Frontal cortex (tissue), 4 donors: Measurements from ENCODE around the gene WASF2. TPM values are rescaled to one million over a fixed set of nuclear protein-coding genes. Genes with fewer than 3 reads are reported as not detected.
"Not testable (repeated sequence)": the region's sequence is repeated elsewhere in the genome, so short reads cannot be mapped to it uniquely, and the experiment has no call there.

Experiments used
- DNase-seq, 2 donors: peaks; one replicate each; pipeline ENCODE4 v3.0.0; 2012; ENCODE audit warnings: low spot score in 2 of 2
- FAIRE-seq: peaks from 2 replicates; lab custom pipeline; 2012; peaks lifted over from hg19 to GRCh38; lab: Jason Lieb, UNC
- total RNA-seq: library from RNA; depleted of rRNA; stranded (reverse); fragments of >200 nt; gene quantifications from one replicate; pipeline ENCODE4 v1.2.3, GENCODE V29; 2014
- donor health status: control.
- donor health status: control.
- donor health status: control.

The WASF2 gene
- total RNA-seq, 1 donor from 2014 or later = 4.5 TPM

DNA sequence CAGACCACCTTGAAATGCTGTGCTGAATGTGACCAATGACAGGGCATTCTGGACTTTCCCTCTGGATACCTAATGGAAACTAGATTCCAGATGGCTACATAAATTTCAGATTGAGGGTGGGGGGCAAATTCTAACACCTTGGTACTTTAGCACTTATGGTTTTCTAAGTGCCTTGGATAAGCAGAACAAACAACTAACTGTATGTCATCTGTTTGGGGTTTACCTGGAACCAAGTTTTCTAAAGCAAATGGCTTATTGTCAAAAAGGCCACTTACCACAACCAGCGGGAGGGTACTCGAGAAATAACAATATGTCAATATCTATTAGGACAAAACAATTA lies 58.4 kb downstream of the WASF2 start:
- no peak for DNase-seq
- no peak for FAIRE-seq

DNA sequence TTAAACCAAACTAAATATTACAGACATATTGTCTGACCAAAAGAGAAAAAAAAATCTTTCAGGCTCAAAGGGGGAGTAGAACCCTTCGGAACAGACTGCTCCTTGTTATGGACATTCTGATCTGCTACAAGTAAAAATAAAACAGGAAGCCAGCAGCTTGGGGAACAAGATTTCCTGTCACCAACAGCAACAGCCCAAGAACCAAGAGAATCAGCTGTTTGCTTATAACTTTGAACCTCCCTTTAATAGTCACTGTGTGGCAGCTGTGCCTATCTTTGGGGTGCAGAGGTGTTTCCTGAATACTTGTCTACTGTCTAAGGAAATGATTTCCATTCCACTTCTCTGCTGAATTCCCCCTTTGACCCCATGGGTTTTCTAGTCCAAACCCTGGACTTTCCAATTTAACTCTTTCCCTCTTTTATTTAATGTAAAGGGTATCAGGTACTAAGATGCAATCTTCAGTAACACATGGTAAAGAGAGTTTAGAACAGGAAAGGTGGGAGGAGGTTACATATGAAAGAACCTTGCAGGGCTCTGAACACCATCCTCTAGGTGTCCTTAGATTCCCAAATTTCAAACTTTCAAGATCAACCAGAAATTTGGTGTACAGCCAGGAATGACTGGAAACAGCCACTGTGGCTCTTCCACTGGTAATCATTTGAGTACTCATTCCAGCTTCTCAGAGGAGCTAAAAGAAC lies 58.9 kb downstream of the WASF2 start:
- FAIRE-seq = no peak

DNA sequence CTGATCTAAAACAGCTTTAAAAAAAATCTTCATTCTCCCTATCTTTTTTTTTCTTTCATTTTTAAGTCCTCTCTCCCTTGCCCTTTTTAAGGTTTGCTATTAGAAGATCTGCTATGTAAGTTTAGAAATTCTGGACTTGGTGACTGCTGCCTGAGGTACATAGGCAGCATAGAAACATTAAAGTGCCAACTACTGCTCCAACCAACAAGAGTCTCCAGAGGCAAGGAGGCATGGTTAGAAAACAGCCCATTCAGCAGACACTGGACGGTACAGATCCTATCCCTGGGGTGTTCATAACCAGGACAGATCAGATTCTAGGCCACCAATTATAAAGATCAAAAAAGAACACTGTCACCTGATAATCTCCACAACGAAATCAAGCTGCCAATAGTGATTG lies 60.9 kb downstream of the WASF2 start:
- FAIRE-seq = no peak
- DNase-seq = no peak

More for the DNA sequence above, 58.9 kb downstream of the WASF2 start:
- DNase-seq = peak in 1 of 2 donors; percentile 40

DNA sequence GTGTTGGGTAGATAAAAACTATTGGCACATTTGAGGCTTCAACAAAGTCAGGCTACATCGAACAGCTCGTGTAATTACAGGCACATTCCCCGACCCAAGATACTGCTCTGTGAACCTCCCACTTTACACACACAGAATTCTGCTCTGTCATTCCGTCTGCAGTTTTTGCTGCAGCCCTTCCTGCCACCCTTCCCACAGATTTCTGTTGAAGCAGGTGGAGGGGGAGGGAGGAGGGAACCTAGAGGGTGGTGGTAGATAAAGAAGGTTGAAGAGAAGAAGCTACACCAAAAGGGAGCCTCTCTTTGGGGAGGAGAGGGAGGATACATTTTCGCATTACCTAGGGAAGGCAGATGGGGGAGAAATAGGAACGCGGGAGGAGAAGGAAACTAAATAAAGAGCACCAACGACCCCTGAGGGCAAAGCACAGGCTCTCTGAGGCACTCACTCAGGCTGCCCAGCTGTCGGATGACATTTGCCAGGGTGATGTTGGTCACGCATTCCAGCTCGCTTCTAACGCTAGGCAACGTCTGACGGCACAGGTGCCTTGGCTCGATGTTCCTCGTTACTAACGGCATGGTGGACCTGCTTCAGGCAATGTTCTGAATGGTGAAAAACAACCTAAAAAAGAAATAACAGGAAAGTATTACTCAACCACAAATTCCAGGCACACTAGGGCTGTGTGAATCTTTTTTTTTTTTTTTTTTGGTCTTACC lies 61.5 kb downstream of the WASF2 start:
- no peak for FAIRE-seq
- no peak for DNase-seq

DNA sequence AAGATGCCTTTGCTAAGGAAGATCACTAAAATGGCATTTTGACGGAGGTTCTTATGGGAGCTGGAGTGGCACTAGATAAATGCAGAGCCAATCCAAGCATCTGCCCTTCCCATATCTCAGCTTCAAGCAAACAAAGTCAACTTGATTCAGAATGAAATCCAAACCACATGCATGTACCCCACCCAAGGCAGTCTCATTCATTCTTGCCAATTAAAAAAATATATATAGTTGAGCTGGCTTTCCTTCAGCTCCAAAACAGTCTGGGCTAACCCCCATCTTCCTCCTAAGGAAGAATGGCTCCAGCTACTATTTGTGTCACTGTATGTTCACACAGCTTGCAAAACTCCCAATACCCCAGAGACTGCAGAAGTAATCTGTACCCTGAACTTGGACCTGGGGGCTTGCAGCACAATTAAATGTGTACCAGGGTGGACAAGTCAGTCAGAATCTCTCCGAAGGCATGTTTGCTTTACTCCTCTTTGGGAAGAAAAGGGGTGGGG lies 62.1 kb downstream of the WASF2 start:
- DNase-seq = no peak
- FAIRE-seq = no peak

DNA sequence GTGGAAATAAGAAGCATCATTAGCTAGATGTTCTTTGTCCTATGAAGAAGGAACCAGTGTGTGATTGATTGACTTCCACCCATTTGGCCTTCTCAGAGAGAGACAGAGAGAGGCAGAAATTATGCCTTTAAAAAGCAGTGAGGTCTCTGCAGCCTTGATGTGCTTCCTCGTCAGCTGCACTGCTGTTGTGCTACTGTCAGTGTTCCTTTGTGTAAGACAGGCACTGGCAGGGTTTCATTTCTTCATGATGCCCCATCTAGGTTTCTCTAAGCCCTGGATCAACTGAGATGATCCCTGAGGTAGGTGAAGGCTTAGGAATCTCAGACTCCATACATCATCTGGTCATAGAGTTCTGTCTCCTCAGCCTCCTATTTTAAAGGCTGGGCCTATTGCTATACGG lies 62.6 kb downstream of the WASF2 start:
- no peak for FAIRE-seq
- DNase-seq = no peak

DNA sequence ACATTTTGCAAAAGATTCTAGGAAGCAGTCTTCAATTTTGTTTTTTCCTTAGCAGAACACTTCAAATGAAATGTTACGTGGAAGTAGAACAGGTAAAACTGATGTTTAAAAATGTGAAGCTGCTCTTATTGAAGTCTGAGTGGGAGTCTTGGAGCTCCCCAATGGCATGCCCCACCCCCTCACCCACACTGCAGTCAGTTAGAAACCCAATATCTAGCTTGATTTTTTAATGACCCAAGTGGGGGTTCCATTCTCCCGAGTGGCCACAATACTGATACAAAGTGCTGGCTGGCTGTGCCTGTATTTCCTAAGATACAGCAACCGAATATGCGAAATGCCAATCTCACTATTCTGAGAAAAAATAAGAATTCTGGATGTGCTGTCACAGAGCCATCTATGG lies 66.3 kb downstream of the WASF2 start:
- DNase-seq = no peak
- no peak for FAIRE-seq

DNA sequence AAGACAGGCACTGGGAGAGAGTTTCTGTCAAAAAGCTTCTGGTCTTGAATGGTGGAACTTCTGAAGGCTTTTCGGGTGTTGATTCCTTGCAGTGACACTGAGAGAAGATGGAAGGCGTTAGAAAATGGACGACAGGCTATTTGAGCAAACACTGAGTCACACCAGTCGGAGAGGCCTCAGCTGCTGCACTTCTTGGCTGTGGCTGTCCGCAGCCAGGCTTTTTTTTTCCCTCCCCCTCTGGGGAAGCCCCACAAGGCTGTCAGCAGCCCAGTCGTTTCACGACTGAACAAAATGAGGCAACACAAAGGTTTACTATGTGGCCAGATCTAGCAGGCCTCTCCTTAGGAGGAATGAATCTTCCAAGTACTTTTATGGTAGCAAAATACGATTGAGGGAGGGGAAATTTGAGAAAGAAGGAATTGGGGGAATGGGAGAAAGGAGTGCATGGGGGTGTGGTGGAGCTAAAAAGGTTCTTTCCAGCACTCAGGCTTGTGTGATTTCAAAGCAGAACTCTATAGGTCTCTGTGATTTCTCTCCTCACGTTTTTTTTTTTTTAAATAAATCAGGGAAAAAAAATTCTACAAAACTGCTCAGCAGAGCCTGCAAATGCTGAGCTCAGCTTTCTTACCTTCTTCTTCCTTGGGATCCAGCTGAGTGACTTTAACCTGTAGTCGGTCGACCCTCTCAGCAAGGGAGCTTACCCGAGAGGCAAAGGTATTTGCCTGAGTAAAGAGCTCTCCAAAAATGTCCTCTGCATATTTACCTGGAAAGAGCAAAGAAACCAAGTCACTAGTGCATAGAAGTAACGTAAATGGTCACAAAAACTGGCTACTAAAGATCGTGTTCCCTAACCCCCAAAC lies 71.4 kb downstream of the WASF2 start:
- peak in 1 of 2 donors; percentile 62 for DNase-seq
- FAIRE-seq = no peak

DNA sequence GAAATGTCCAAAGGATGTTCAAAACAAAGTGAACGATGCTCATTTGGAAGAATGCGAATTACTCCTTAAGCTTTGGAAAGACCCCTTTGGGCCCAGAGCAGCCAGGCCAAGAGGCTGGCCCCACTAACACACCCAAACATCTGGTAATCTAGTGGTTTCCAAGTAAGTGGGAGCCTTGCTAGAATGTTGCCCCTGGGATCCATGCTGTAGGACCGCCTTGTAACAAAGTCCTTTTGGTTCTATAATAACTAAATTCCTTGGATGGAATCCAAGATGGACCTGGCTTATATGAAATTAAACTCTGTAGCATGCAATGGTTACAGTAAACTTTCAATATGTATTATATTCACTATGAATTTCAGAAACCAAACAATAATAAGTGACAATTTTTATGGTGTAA lies 72.3 kb downstream of the WASF2 start:
- FAIRE-seq (no peak), DNase-seq (no peak)

DNA sequence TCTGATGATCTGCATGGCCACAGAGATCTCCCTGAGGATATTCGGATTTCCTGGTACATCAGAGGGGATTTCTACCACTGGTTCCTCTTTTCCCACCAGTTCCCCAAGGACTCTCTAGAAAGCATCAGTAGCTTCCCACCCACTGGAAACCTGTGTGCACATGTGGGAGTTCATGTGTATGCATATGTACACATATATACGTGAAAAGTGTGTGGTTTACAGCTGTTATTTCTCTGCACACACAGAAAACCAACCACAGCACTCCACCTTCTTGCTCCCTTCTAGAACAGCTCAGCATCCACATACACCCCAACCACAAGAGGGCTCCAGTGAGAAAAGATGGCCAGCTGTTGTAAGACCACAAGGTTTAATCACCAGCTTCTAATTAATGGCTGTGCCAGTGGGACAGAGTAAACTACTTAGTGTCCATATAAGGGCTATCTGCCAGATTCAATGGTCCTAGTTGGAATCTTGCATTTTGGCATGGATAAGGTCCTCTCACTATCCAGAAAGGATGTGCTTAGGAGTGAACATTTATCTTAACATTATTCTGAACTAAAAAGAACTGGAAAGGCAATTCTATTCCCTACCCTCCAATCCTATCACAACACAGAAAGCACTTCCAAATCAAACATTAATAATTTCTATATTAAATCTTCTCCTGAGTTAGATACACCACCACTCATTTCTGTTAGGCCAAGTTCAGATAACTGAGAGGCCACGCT lies 73.4 kb downstream of the WASF2 start:
- no peak for DNase-seq
- no peak for FAIRE-seq

DNA sequence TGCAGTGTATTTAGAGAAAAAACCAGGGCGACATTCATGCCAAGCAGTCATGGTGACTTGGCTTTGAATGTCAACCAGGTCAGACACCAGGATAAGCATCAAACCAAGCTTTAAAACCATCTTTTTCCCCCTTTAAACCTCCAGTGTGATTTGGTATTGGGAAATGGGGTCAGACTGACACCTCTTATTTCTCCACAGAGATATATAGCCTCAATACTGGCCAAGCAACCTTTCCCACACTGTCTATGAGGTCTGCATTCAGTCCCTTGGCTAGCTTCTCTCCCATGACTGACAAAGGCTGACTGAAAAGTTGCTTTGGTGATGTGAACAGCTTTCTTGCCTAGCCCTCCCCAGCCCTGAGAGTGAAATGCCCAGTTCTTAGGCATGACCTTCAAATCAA lies 75.9 kb downstream of the WASF2 start:
- DNase-seq (no peak), FAIRE-seq (no peak)

DNA sequence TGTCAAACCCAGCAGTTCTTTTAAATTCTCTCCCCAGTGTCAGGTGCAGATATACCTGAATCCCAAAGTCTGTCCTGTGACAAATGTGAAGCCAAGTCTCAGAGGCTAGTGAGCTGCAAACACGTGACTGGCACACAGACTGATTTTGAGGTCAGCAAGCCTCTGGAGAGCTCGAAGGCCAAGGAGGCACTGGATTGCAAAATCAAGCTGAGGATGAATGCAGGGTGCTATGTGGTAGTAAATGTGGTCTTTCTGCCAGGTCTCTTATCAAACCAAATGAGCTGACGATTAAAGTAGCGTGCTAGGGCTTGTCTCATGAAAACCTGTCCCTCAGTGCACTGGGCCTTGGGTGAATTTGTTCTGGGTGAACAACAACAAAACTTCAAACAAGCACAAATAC lies 77.0 kb downstream of the WASF2 start:
- FAIRE-seq (no peak), DNase-seq (no peak)

DNA sequence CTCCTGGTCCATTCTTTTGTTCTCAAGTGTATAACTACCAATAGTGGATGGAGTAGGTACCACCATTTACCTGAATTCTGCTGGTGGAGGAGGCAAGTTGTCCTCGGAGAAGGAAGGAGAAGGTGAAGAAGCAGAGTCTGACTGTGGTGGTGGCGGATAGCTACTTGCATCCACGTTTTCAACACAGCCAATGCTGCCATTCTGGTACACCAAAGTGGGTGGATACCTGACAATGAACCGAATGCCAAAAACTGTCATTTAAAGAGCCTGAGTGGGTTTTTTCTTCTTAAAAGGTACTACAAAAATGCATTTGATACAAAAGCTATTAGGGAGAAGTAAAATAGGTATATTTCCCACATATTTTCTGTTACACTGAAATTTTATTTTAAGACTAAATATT lies 77.5 kb downstream of the WASF2 start:
- DNase-seq = no peak
- FAIRE-seq = no peak

DNA sequence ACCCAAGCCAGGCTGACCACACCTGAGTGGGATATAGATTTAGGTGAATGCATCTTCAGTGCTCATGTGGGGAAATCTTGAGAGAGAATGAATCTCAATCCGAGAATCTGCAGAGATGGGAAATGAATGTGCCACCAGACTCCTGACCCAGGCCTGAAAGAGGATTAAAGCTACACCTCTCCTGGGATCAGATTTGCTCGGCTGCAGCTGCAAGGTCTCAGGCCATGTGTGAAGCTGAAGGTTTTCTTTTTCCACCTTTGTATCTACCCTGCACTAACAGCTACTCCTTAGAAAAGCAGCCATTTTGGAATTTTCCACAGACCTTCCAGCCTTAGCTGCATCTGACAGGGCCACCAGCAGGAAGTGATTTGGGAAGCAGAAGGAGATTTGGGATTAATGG lies 79.3 kb downstream of the WASF2 start:
- DNase-seq = no peak
- FAIRE-seq = no peak

DNA sequence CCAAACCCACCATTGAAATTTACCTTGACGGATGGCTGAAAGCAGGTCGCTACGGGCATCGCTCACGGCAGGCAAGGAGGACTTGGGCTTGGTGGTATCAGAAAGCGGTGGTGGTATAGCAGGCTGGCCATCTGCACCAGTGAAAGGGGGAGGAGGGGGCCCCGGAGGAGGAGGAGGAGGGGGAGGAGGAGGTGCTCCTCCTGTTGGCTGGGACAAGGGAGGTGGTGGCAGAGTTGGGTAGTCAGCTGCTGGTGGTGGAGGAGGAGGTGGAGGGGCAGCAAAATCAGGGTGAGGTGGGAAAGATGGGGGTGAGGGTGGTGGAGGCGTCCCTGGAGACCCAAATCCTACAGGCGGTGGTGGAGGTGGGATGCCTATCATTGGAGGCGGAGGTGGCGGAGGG lies 80.3 kb downstream of the WASF2 start:
- no peak for FAIRE-seq
- DNase-seq = no peak

DNA sequence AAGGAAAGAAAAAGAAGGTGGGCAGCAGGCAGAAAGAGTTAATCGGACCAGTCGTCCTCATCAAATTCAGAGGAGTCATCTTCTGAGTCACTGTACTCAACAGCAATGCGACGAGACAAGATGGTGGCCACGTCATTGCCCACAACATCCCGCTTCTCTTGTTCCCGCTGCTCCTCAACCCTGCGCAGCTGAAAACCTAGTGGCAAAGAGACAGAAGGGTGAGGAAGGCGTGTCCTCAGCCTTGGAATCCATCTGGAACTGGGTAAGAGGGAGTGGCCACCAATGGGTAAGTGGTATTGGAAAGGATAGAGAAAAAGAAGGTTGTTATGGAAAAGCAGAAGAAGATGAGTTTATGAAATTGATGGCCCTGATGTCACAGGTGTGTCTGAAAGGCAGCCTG lies 81.8 kb downstream of the WASF2 start:
- DNase-seq = no peak
- FAIRE-seq = no peak

DNA sequence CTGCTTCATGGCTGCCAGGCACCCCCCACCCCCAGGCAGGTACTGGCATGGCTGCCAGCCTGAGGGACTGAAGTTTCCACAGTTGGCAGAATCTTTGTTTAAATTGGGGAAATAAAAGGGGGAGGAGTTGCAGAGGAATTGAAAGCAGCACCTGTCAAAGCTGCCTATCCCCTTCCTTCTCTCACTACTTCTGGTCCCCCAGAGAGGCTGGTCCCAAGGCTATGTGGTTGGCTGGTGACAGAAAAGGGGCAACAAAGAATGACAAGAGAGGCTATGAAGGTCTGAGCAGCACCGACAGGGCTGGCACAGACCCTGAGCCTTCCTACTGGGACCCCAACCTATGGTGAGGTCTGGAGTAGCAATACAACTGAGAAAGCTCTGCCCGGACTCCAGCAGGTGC lies 83.2 kb downstream of the WASF2 start:
- FAIRE-seq, DNase-seq: not testable (repeated sequence)

DNA sequence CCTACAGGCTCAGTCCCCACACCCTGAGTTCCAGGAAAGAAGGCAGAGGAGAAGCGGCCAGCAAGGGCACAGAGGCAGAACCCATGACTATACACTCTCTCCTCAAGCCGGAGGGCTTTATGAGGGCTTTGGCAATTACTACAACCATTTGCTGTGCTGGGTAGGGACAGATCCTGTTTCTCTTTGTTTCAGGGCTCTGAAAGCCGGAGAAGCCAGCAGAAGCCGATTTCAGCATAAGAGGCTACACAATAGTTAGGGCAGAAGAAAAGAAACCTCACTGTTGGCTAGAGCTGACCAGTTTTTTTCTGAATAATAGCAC lies 83.6 kb downstream of the WASF2 start:
- DNase-seq (no peak), FAIRE-seq (no peak)

DNA sequence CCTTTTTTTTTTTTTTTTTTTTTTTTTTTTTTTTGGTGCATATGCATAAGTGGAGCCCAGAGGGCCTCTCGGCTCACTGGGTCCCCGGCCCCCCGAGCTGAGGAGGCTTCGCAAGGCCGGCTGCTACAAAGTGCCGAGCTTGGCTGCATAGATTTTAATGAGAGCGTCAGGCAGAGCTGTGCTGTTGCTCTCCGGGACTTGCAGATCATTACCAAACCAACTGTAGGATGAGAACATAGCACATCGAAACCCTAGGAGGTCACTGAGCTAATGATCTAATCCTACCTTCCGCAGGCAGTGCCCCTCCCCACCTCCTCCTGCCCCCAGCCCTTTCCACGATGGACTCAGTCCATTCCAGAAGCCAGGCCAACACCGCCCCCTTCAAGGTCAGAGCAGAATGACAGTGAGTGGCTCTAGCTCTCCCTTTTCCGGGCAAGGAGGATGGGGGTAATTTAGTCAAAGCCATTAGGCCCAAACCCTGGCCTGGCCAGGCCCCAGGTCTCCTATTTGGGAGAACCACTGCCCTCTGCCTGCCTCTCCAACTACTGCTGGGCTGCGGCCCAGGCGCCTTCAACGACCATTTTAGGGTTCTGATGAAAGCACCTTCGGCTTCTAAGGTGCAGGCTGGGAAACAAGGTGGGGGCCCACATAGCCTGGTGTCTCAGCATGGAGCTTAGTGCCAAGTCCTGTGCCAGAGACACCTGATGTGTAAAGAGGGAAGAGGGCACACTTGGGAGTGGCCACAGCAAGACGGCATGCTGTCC lies 84.2 kb downstream of the WASF2 start:
- DNase-seq, FAIRE-seq: not testable (repeated sequence)

DNA sequence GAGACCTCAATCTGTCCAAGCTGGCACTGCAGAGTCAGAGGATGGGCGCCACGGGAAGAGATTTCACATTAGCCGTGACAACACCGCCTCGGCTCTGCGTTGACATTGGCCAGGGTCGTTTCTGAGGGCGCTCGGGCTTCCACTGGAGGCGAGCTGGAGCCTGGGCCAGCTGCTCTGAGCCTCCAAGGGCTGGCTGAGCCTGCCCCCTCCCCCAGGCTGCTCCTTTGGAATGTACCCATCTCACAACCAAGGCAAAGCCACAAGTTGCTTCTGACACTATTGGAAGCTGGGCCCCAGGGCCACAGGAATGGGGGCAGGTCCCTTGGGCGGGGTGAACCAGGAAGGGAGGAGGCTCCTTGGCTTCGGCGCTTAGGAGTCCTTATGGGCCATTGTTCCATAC lies 84.9 kb downstream of the WASF2 start:
- DNase-seq (no peak), FAIRE-seq (no peak)
